Renal cortex interstitium (tissue), 11 donors: ENCODE measurements around the gene SPDYE3. TPM values are rescaled to one million over a fixed set of nuclear protein-coding genes. Genes with fewer than 3 reads are reported as not detected.
"Not testable (repeated sequence)": the region's sequence is repeated elsewhere in the genome, so short reads cannot be mapped to it uniquely, and the experiment has no call there.

Experiments used
- DNase-seq, 11 donors: peaks; one replicate each; pipeline ENCODE4 v3.0.0-alpha.2; 2013; ENCODE audit warnings: low read depth in 9 of 11, low spot score in 4 of 11; ENCODE audit errors: extremely low read depth in 1 of 11
- polyA plus RNA-seq, 3 donors: library from polyadenylated mRNA; unstranded; fragments of 120-200 nt; gene quantifications; one replicate each; pipeline ENCODE4 v1.2.1, GENCODE V29; 2013; ENCODE audit not compliant: insufficient read length in 3 of 3

SPDYE3 gene
- polyA plus RNA-seq, 3 donors: 6.8 to 9.0 (median 8.0) TPM

- DNase-seq: peak in 3 of 11 donors; percentile 12 to 29 (median 12)
Observed at GRCh38 chr7:100344560-100345287, 37.2 kb downstream of the SPDYE3 start.

DNA sequence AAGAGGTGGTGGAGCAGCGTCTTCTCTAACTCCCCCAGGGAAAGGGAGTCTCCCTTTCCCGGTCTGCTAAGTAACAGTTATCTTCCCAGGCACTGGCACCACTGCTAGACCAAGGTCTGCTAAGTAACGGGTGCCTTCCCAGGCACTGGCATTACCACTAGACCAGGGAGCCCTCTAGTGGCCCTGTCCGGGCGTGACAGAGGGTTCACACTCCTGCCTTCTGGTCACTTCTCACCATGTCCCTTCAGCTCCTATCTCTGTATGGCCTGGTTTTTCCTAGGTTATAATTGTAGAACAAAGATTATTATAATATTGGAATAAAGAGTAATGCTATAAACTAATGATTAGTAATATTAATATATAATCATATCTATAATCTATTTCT lies 37.8 kb downstream of the SPDYE3 start:
- DNase-seq: peak in 7 of 11 donors; percentile 17 to 54 (median 29)

DNA sequence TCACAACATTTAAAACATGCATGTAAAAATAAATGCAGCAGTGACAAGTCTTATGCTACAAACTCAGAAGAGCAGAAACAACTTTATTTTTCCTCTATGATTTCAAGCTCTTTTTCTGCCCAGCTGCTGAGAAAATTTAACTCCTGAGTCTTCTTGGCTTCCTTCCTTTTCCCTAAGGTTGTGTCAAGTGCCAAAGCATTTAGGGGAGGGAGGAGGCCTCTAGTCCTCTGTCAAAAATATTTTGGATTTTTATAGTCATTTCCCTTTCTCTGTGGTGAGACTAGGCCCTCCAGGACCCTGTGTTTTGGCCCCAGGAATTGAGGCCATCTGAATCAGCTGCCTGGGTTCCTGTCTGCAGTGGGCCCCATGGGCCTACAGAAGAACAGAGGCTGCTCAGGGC lies 39.4 kb downstream of the SPDYE3 start:
- no peak for DNase-seq

GRCh38 chr7:100348805-100349204 lies 41.3 kb downstream of the SPDYE3 start:
- no peak for DNase-seq

GRCh38 chr7:100349757-100350156 lies 42.3 kb downstream of the SPDYE3 start:
- DNase-seq: no peak

- DNase-seq: no peak
Observed at GRCh38 chr7:100351657-100352058, 44.2 kb downstream of the SPDYE3 start.

DNA sequence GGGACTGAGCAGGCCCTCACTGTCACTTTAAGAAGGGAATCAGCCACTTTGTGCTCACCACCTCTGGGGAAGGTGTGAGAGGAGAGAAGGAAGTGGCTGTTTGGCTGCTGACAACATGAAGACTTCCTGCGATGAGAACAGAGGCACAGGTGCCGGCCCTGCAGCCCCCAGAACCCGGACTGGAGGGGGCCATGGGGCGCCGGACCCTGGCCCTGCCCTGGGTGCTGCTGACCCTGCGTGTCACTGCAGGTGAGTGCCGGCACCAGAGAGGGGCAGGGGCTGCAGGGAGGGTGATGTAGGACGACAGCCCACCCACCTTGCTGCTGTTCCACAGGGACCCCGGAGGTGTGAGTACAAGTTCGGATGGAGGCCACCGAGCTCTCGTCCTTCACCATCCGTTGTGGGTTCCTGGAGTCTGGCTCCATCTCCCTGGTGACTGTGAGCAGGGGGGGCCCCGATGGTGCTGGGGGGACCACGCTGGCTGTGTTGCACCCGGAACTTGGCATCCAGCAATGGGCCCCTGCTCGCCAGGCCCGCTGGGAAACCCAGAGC lies 44.8 kb downstream of the SPDYE3 start:
- not testable (repeated sequence) for DNase-seq

GRCh38 chr7:100352984-100353684 lies 45.6 kb downstream of the SPDYE3 start:
- DNase-seq: no peak

GRCh38 chr7:100353685-100354330 lies 46.3 kb downstream of the SPDYE3 start:
- DNase-seq: no peak

GRCh38 chr7:100356416-100357068 lies 49.0 kb downstream of the SPDYE3 start:
- DNase-seq: no peak

DNA sequence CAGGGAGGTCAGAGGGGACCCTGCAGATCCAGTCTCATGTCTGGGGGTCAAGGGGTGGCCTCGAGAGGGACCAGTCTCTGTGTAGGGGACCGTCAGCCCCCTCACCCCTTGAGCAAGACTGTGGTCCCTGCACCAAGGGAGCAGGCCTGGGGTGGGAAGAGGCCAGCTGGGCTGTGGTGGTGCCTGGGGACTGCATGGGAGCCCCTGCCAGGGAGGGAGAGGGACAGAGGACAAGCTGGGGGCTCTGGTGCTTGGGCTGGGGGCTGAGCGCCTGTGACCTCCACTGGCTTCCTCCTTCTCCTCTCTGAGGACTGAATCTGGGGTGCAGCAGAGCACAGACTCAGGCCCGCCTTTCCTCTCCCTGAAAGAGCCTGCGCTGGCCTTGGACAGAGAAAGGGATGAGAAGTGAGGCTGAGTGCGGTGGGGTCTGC lies 49.6 kb downstream of the SPDYE3 start:
- DNase-seq: no peak

- no peak for DNase-seq
Observed at GRCh38 chr7:100358027-100358856, 50.7 kb downstream of the SPDYE3 start, which contains the start of gene PILRB. Gene PILRB, plus strand, starts transcription at chr7:100358117. Its CDS starts 186 bp downstream, at chr7:100358303.

GRCh38 chr7:100358857-100359212 lies 51.3 kb downstream of the SPDYE3 start:
- DNase-seq: no peak

DNA sequence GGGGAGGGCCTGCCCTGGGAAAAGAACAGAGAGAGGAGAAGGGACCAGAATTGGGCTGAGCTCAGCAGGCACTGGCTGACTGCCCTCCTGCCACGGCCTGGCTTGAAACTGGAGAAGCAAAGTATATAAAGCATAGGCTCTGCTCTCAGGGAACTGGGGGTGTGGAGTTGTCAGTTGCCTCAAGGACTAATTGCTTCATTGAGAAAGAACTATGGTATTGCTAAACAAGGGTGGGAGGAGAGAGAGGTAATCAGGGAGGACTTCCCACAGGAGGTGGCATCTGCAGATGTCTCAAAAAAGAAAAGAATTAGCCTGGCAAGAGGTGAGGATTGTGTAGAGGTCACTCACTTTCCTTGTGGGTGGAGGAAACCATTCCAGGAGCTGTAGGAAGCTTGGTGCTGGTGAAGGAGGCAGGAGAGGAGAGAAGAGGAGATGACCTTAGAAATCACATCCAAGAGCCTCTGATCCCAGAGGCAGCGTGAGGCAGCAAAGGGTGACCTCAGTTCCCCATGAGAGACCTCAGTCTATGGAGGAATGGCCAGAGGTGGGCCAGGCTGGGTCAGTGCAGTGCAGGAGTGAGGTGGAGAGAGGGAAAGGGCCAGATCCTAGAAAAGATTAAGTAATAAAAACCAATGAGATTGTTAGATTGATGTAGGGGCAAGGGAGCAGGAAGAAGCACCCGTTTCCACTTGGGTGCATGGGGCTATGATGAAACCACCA lies 52.8 kb downstream of the SPDYE3 start:
- DNase-seq: no peak

- no peak for DNase-seq
Observed at GRCh38 chr7:100363098-100363497, 55.6 kb downstream of the SPDYE3 start.

GRCh38 chr7:100363797-100364196 lies 56.3 kb downstream of the SPDYE3 start:
- not testable (repeated sequence) for DNase-seq

- no peak for DNase-seq
Observed at GRCh38 chr7:100364480-100364879, 57.0 kb downstream of the SPDYE3 start.

GRCh38 chr7:100365998-100366367 lies 58.5 kb downstream of the SPDYE3 start:
- not testable (repeated sequence) for DNase-seq
